ENCODE results near the gene AOAH.
A peak's percentile ranks its signal among the peaks of the same experiment; 100 is the strongest.
"Not testable (repeated sequence)": the region's sequence is repeated elsewhere in the genome, so short reads cannot be mapped to it uniquely, and the experiment has no call there.

The AOAH gene

GRCh38 chr7:36651404-36651803, 72.9 kb downstream of the AOAH start:
- peak; percentile 74 for DNase-seq (ENCODE audit: low read depth)
- TF ChIP-seq CTCF (IDR thresholded peaks at IDR 0.05; ENCODE audit: control insufficient read depth, insufficient read depth, low read depth, low read length, missing control alignments), result no peak
- H3K4me3 ChIP-seq (ENCODE audit: control insufficient read depth, low read depth, low read length), result no peak overlapping the region

GRCh38 chr7:36650766-36651312, 73.5 kb downstream of the AOAH start:
- DNase-seq (ENCODE audit: low read depth), result no peak
- TF ChIP-seq CTCF (IDR thresholded peaks at IDR 0.05; ENCODE audit: control insufficient read depth, insufficient read depth, low read depth, low read length, missing control alignments), result no peak
- H3K4me3 ChIP-seq (ENCODE audit: control insufficient read depth, low read depth, low read length), result no peak overlapping the region

- no peak for DNase-seq (ENCODE audit: low read depth)
- no peak overlapping the region for H3K4me3 ChIP-seq (ENCODE audit: control insufficient read depth, low read depth, low read length)
- TF ChIP-seq CTCF (IDR thresholded peaks at IDR 0.05; ENCODE audit: control insufficient read depth, insufficient read depth, low read depth, low read length, missing control alignments), result no peak
Measured at GRCh38 chr7:36650320-36650719, 74.0 kb downstream of the AOAH start.

- not testable (repeated sequence) for H3K4me3 ChIP-seq (ENCODE audit: control insufficient read depth, low read depth, low read length)
Measured at GRCh38 chr7:36649319-36649718, 75.0 kb downstream of the AOAH start.

GRCh38 chr7:36648441-36648840, 75.9 kb downstream of the AOAH start:
- no peak for TF ChIP-seq CTCF (IDR thresholded peaks at IDR 0.05; ENCODE audit: control insufficient read depth, insufficient read depth, low read depth, low read length, missing control alignments)
- DNase-seq (ENCODE audit: low read depth), result no peak
- H3K4me3 ChIP-seq (ENCODE audit: control insufficient read depth, low read depth, low read length), result no peak overlapping the region

More at GRCh38 chr7:36649319-36649718, 75.0 kb downstream of the AOAH start:
- DNase-seq (ENCODE audit: low read depth), result not testable (repeated sequence)

- DNase-seq (ENCODE audit: low read depth), result no peak
- H3K4me3 ChIP-seq (ENCODE audit: control insufficient read depth, low read depth, low read length), result no peak overlapping the region
- no peak for TF ChIP-seq CTCF (IDR thresholded peaks at IDR 0.05; ENCODE audit: control insufficient read depth, insufficient read depth, low read depth, low read length, missing control alignments)
Measured at GRCh38 chr7:36644625-36645422, 79.5 kb downstream of the AOAH start.

- no peak overlapping the region for H3K4me3 ChIP-seq (ENCODE audit: control insufficient read depth, low read depth, low read length)
- no peak for DNase-seq (ENCODE audit: low read depth)
- no peak for TF ChIP-seq CTCF (IDR thresholded peaks at IDR 0.05; ENCODE audit: control insufficient read depth, insufficient read depth, low read depth, low read length, missing control alignments)
Measured at GRCh38 chr7:36642414-36642813, 81.9 kb downstream of the AOAH start.

Data from AG09309 (cell line).